RKO (cell line): Measurements from ENCODE around the gene LGALS3.
A peak's percentile ranks its signal among the peaks of the same experiment; 100 is the strongest.

Experiments
- DNase-seq: peaks from one replicate; pipeline ENCODE4 v3.0.0-alpha.2; 2016; ENCODE audit warnings: low spot score

Gene LGALS3

GRCh38 chr14:55131370-55132137 lies 2.5 kb downstream of the LGALS3 start:
- peak; percentile 27 for DNase-seq

- DNase-seq = peak; percentile 43
Observed at GRCh38 chr14:55133416-55133815, 4.4 kb downstream of the LGALS3 start.

- DNase-seq = no peak
Observed at GRCh38 chr14:55136241-55136640, 7.2 kb downstream of the LGALS3 start.

- no peak for DNase-seq
Observed at GRCh38 chr14:55136885-55137786, 8.1 kb downstream of the LGALS3 start.

GRCh38 chr14:55138091-55138490 lies 9.0 kb downstream of the LGALS3 start:
- no peak for DNase-seq

GRCh38 chr14:55139141-55139540 lies 10.1 kb downstream of the LGALS3 start:
- no peak for DNase-seq

GRCh38 chr14:55139696-55140509 lies 10.9 kb downstream of the LGALS3 start:
- no peak for DNase-seq

- DNase-seq = no peak
Observed at GRCh38 chr14:55141825-55142224, 12.8 kb downstream of the LGALS3 start.

- no peak for DNase-seq
Observed at GRCh38 chr14:55142466-55142865, 13.4 kb downstream of the LGALS3 start.

- no peak for DNase-seq
Observed at GRCh38 chr14:55146425-55146824, 17.4 kb downstream of the LGALS3 start.

- no peak for DNase-seq
Observed at GRCh38 chr14:55151601-55152000, 22.5 kb downstream of the LGALS3 start.

GRCh38 chr14:55152052-55152753 lies 23.2 kb downstream of the LGALS3 start:
- no peak for DNase-seq

GRCh38 chr14:55153951-55154350 lies 24.9 kb downstream of the LGALS3 start:
- no peak for DNase-seq

- no peak for DNase-seq
Observed at GRCh38 chr14:55157080-55157479, 28.0 kb downstream of the LGALS3 start.

- no peak for DNase-seq
Observed at GRCh38 chr14:55158412-55158811, 29.4 kb downstream of the LGALS3 start.

GRCh38 chr14:55160989-55161388 lies 31.9 kb downstream of the LGALS3 start:
- DNase-seq = peak; percentile 60

- DNase-seq = no peak
Observed at GRCh38 chr14:55170526-55170925, 41.5 kb downstream of the LGALS3 start.

GRCh38 chr14:55180006-55180405 lies 51.0 kb downstream of the LGALS3 start:
- no peak for DNase-seq

GRCh38 chr14:55180434-55180833 lies 51.4 kb downstream of the LGALS3 start:
- DNase-seq = no peak

GRCh38 chr14:55188686-55189295 lies 59.7 kb downstream of the LGALS3 start:
- no peak for DNase-seq

GRCh38 chr14:55190906-55191202 lies 61.8 kb downstream of the LGALS3 start:
- no peak for DNase-seq
